Anterior cingulate cortex (tissue), 58 donors: ENCODE measurements around the gene B9D1.

Source experiments
- DNase-seq, 58 donors: peaks; one replicate each; lab custom pipeline; 2025; lab: John Stamatoyannopoulos, UW

Gene B9D1

GRCh38 chr17:19377602-19378415 lies 15.3 kb upstream of the B9D1 start:
- peak; percentile 94 to 100 (median 99) for DNase-seq

GRCh38 chr17:19376811-19377210 lies 14.3 kb upstream of the B9D1 start:
- DNase-seq, result no peak

DNA sequence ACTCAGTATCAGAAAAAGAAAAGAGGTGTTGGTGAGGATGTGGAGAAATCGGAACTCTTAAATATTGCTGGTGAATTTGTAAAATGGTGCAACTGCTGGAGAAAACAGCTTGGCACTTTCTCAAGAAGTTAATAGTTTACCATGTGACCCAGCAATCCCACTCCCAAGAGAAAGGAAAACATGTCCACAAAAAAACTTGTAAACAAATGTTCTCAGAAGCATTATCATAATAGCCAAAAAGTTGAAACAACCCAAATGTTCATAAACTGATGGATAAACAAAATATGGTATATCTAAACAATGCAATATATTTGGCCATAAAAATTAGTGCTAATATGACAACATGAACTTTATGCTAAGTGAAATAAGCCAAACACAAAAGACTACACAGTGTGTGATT lies 13.2 kb upstream of the B9D1 start:
- DNase-seq, result no peak

- no peak for DNase-seq
Measured at GRCh38 chr17:19374136-19374535, 11.6 kb upstream of the B9D1 start.

DNA sequence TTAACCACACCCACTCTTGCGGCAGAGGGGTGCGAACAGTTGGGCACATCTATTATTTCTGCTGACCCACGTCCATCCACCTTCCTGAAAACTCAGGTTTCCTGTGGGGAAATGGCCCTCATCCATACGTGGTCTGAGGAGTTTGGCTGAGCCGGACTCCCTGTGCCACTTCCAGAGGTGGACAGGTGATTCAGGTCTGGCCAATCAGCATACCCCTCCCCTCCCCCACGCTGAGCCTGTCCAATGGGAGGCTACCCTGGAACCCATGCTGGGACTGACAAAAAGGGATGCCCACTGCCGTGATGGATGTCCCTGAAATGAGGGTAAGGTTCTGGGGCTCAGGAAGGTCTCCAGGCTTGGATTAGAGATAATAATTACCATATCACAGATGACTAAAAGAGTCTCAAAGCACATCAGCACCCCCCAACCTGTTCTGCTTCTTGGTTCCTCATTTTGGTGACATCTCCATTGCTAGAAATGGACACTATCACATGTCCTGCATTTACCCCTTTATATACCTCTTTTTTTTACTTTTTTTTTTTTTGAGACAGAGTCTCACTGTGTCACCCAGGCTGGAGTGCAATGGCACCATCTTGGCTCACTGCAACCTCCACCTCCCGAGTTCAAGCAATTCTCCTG lies 10.5 kb upstream of the B9D1 start:
- DNase-seq, result no peak

DNA sequence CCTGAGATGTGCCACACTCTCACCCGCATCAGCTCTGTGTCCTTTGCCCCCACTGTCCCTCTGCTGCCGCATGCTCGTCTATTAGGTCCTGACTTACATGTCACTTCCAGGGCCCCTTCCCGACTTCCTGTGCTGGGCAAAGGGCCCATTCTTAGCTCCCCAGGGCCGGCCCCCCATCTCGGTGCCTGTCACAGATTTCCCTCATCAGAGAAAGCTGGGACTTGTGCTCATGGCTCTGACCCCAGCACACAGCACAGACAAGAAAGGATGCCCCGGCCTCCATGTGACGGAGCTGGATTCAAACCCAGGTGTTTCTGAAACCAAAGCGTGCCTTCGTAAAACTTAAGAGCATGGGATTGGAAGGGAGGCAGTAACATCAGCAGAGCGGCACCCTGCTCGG lies 9.9 kb upstream of the B9D1 start:
- DNase-seq, result no peak

DNA sequence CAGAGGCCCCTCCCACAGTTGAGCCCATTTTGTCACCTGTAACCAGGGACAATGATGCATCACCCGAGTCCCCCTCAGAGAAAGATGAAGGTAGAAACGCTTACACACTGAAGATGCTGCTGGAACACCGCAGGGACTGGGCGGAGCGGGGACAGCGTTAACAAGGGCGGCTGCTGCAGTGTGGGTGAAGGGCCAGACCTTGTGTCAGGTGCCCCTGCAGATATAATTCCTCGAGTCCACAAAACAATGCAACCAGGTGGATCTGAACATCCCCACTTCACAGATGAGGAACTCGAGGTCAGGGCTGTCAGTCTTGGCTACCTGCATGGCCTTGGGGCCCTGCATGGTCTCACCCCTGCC lies 9.5 kb upstream of the B9D1 start:
- DNase-seq, result no peak

DNA sequence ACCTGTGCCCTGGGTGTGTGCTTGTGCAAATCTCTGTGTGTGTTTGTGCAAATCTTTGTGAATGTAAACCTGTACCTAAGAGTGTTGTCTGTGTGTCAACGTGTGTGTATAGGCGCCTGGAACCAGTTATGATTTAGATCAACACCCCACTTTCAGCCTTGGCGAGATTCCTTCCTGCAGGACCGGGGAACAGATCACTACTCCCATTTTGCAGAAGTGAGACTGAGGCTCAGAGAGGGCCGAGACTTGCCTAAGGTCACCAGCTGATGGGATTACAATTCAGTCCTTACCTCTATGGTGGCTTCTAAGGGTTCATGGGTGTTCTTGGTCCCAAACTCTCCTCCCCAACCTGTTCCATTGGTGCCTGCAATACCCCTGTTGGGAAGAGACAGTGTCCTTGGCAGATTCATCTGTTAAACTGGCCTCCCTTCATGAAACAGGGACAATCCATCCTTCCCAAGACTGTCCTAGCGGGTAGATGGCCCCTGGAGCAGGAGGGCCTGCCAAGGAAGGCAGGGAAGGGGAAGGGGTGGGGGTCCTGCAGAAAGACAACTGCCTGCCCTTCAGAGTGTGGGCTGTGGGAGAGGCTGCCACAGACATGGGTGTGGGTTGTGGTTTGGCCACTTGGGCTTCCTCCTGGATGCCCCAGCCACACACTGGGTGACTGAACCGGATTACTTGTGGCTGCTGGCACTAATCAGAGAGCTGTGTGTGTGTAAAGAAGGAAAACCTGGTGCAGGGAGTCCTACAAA lies 8.9 kb upstream of the B9D1 start:
- no peak for DNase-seq

DNA sequence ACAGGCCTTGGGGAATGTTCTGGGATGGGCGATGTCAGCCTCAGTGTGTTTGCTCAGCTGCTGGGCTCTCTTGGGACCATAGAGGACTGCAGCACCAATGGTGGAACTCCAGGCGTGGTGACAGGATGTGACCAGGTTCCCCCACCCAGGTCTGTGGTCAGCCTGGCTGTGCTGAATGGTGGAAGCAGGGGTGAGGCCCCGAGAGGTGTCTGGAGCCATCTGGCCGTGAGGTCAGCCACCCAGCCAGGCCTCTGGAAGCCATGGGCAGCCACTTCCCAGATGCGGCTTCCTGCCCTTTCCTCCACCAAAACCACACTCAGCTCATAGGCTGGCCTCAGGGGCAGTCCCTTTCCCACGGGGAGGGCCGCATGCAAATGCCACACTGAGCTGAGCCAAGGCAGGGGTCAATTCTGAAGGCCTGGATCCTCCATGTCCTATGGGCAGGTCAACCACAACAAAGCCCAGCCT lies 8.0 kb upstream of the B9D1 start:
- no peak for DNase-seq

- DNase-seq, result no peak
Measured at GRCh38 chr17:19369846-19370492, 7.4 kb upstream of the B9D1 start.

DNA sequence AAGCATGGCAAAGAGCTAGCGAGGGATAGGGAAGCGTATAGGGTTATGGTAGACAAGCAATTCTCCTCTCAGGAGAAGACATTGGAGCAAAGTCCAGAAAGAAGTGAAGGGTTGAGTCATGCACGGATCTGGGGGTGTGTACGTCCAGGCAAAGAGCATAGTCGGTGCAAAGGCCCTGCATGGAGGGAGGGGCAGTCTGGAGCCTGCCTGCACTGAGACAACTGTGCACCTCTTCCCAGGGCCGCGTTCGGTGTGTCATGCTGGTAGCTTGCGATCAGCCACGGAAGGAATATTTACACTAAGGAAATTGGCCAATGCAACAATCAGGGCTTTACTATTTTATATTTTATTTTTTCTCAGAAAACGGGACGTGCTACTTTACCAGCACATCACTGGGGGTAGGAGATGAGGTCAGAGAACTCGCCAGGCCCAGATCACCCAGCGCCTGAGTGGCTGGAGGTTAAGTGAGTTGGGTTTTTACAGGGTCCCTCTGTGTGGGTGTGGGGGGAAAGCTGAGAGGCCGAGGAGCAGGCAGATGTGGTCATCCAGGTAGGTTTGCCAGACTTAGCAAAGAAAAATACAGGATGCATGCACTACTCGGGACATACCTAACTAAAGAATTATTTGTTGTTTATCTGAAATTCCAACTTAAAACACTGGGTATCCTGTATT lies 6.7 kb upstream of the B9D1 start:
- no peak for DNase-seq

DNA sequence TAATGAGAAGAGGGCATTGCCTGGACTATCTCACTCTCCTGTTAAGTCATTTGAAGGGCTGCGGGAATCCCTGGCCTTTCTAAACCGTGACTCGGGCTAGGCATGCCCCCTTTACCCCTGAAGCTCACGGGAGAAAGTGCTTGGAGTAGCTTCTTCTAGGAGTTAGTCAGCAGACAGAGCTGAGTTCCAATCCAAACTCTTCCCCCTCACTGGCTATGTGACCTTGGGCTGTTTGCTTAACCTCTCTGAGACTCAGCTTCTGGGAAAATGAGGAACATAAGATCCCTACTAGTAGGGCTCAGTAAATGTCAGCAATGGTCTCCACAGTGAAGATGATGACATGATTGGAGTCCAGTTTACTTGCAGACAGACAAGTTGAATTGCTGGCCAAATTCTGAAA lies 5.7 kb upstream of the B9D1 start:
- no peak for DNase-seq

DNA sequence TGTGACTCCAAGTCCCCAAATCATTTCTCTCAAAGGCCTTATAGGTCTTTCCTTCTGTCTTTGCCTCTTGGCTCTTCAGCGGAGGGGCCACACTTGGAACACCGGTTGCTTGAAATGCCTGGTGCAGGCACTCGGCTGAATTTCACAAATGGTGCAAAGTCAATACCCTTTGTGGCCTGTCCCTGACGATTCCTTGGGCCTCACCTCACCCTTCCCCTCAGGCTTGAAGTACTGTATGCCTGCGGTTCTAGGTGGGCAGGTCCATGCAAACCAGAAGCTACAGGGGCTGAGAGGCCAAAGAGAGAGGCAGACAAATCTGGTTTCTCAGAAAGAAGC lies 4.1 kb upstream of the B9D1 start:
- DNase-seq, result no peak

DNA sequence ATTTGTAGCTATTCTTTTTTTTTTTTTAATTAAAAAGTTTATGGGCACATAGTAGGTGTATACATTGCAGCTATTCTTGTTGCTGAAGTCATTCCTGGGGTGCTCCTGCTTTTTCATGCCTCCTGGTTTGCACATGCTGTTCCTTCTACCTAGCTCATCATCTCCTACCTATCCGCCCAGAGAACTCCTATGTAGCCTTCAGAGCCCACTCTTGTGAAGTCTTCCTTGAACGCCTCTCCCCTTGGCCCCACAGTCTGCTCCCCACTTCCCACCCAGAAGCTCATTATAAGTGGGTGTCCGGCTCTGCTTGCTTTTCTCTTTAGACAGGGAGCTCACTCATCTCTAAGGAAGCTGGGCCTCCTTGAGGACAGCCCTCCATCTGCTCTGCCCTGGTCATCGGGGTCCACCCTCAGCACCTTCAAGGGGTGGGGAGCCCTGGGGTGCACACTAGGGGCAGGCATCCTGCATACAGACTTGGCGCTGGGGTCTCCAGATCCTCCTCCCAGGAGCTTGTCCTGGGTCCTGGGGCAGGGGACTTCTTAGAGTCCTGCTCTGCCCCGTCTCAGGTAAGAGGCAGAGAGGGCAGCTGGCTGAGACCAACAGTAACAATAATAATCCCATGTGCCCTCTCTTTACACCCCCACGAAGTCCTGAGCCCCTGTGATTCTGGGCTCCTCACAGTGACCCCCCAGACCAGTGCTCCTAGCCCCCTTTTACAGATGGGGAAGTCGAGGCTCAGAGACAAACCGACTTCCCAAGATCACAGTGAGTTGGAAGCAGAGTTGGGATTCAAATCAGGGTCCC lies 3.5 kb upstream of the B9D1 start:
- no peak for DNase-seq

DNA sequence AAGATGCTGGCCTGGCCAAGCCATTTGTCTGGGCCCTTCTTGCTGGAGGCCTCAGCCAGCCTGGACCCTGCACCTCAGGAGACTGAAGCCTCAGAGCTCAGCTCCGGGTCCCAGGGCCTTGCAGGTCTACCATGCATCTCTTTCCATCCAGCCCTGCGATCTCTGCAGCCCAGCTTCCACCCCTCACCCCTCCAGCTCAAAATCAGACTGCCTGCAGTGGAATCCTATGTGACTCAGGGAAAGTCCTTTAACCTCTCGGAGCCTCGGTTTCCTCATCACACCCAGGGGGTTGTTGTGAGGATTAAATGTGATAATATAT lies 2.9 kb upstream of the B9D1 start:
- no peak for DNase-seq

- peak in 17 of 58 donors; percentile 18 to 78 (median 43) for DNase-seq
Measured at GRCh38 chr17:19364699-19365498, 2.4 kb upstream of the B9D1 start.

- no peak for DNase-seq
Measured at GRCh38 chr17:19363460-19364035, 1.0 kb upstream of the B9D1 start.

- DNase-seq, result no peak
Measured at GRCh38 chr17:19363114-19363438, 553 bp upstream of the B9D1 start.

GRCh38 chr17:19361944-19362276 lies 613 bp downstream of the B9D1 start:
- DNase-seq, result no peak
